ENCODE results near the gene ANTXR1.
"Not testable (repeated sequence)": the region's sequence is repeated elsewhere in the genome, so short reads cannot be mapped to it uniquely, and the experiment has no call there.

The ANTXR1 gene

GRCh38 chr2:69169655-69170389, 156.8 kb downstream of the ANTXR1 start:
- H3K4me3 ChIP-seq (ENCODE audit: low read length) = no peak overlapping the region
- no peak for TF ChIP-seq CTCF (conservative IDR thresholded peaks at IDR 0.05; ENCODE audit: low read depth, low read length)
- peak; percentile 83 for DNase-seq (ENCODE audit: low read depth)

GRCh38 chr2:69170661-69171060, 157.7 kb downstream of the ANTXR1 start:
- no peak overlapping the region for H3K4me3 ChIP-seq (ENCODE audit: low read length)
- no peak for DNase-seq (ENCODE audit: low read depth)
- no peak for TF ChIP-seq CTCF (conservative IDR thresholded peaks at IDR 0.05; ENCODE audit: low read depth, low read length)

GRCh38 chr2:69171116-69171896, 158.3 kb downstream of the ANTXR1 start:
- DNase-seq (ENCODE audit: low read depth) = no peak
- no peak for TF ChIP-seq CTCF (conservative IDR thresholded peaks at IDR 0.05; ENCODE audit: low read depth, low read length)
- H3K4me3 ChIP-seq (ENCODE audit: low read length) = no peak overlapping the region

- no peak for TF ChIP-seq CTCF (conservative IDR thresholded peaks at IDR 0.05; ENCODE audit: low read depth, low read length)
- H3K4me3 ChIP-seq (ENCODE audit: low read length) = no peak overlapping the region
- DNase-seq (ENCODE audit: low read depth) = no peak
These were observed 159.0 kb downstream of the ANTXR1 start for GRCh38 chr2:69171897-69172525.

GRCh38 chr2:69173706-69174105, 160.7 kb downstream of the ANTXR1 start:
- no peak for TF ChIP-seq CTCF (conservative IDR thresholded peaks at IDR 0.05; ENCODE audit: low read depth, low read length)
- DNase-seq (ENCODE audit: low read depth) = no peak
- no peak overlapping the region for H3K4me3 ChIP-seq (ENCODE audit: low read length)

GRCh38 chr2:69174211-69174610, 161.2 kb downstream of the ANTXR1 start:
- H3K4me3 ChIP-seq (ENCODE audit: low read length); DNase-seq (ENCODE audit: low read depth): not testable (repeated sequence)

- no peak for TF ChIP-seq CTCF (conservative IDR thresholded peaks at IDR 0.05; ENCODE audit: low read depth, low read length)
- no peak for DNase-seq (ENCODE audit: low read depth)
- no peak overlapping the region for H3K4me3 ChIP-seq (ENCODE audit: low read length)
These were observed 163.1 kb downstream of the ANTXR1 start for GRCh38 chr2:69175790-69176715.

Measured in retinal pigment epithelial cell (primary cell).